ENCODE results near the gene VWA7.
A peak's percentile ranks its signal among the peaks of the same experiment; 100 is the strongest.

The VWA7 gene

DNA sequence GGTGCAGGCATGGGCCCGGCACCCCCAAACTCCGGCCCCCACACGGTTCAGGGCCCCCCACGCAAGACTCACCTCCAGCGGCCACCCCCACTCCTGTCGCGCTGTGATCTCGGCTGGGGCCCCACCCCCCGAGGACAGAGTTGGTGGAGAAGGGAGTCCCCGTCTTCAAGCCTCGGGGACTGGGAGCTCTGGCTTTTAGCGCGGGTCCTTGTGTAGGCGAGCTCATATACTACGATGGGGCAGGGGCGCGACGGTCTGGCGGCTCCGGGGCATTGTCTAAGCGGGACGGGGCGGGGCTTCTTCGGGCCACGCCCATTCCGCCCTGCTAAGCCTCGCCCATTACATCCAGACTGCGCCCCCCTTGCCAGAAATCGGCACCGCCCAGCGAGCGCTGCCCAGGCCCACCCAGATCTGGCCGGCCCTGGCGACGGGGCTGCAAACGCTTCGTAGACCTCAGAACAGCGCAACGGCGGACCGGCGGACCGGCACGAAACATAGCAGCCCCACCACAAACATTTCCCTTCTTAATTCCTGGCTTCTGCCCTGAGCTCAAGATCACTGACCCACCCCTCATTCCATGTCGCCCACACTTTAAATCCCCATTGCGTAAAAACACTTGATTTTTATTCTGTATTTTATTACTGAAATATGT is 47.0 kb downstream of the VWA7 start:
- DNase-seq (ENCODE audit: low spot score): peak; percentile 64

- DNase-seq (ENCODE audit: low spot score): peak; percentile 83
Measured at GRCh38 chr6:31729515-31729978, 47.6 kb downstream of the VWA7 start.

- DNase-seq (ENCODE audit: low spot score): no peak
Measured at GRCh38 chr6:31728767-31729514, 48.2 kb downstream of the VWA7 start, which contains the start of gene DDAH2. Gene DDAH2, minus strand, starts transcription at chr6:31729299. Its CDS starts 138 bp downstream, at chr6:31729161.

- DNase-seq (ENCODE audit: low spot score): no peak
Measured at GRCh38 chr6:31727717-31728671, 49.1 kb downstream of the VWA7 start.

DNA sequence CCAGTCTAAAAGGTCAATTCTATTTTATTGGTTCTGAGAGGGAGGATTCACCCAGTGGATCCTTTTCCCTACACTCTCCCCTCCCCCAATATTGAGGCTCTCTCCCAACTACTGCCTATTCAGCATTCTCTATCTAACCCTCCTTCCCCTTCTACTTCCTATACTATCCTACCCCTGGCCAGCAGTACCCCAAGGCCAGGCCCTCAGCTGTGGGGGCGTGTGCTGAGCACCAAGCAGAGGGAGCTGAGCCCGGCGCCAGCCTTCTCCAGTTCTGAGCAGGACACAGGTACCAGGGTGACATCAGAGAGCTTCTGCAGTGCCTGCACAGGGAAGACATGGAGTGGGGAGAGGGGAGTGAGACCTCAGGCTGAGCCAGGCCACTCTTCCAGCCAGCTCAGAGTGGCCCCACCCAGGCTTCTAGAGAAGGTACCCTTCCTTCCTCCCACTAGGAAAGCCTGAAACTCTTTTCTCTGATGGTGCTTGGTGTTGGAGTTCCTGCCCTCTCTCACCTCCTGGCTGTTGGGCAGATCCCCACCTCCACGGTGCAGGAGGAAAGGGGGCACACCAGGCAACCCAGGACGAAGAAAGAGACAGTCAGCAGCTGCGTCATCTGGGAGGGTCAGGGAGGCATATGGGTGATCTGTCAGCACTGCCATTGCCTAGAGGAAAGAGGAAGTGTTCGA is 50.0 kb downstream of the VWA7 start:
- DNase-seq (ENCODE audit: low spot score): peak; percentile 31

DNA sequence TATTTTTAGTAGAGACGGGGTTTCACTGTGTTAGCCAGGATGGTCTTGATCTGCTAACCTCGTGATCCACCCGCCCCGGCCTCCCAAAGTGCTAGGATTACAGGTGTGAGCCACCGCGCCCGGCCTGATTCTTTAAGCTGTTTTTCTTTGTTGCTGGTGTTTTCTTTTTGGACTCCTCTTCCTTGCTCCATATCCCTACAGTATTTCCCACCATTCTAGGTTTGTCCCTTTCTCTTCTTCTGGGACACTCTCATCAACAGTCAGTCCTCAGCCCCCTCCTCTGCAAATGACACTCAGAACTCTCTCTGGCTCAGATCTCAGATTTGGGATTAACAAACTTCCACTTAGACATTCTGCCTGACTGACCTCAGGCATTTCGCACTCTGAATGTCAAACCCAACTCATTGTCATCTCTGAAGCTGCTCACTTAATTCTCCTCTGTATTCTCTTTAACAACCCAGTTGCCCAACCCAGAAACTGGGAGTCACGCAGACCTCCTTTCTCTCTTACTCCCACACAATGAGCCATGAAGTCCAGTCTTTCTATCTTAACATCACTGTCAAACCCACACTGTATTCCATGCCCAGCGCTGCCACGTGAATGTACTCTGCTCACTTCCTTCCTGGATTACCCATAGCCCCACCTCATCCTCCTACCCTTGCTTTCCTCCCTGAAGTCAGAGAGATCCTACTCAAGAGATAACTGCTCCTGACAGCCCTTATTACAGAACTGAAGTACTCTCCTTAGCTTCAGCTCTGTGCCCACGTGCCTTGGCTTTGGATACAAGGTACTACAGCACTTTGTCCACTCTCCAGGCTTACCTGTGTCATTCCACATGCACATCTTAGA is 51.4 kb downstream of the VWA7 start:
- DNase-seq (ENCODE audit: low spot score): no peak

- DNase-seq (ENCODE audit: low spot score): no peak
Measured at GRCh38 chr6:31723980-31724691, 53.0 kb downstream of the VWA7 start.

DNA sequence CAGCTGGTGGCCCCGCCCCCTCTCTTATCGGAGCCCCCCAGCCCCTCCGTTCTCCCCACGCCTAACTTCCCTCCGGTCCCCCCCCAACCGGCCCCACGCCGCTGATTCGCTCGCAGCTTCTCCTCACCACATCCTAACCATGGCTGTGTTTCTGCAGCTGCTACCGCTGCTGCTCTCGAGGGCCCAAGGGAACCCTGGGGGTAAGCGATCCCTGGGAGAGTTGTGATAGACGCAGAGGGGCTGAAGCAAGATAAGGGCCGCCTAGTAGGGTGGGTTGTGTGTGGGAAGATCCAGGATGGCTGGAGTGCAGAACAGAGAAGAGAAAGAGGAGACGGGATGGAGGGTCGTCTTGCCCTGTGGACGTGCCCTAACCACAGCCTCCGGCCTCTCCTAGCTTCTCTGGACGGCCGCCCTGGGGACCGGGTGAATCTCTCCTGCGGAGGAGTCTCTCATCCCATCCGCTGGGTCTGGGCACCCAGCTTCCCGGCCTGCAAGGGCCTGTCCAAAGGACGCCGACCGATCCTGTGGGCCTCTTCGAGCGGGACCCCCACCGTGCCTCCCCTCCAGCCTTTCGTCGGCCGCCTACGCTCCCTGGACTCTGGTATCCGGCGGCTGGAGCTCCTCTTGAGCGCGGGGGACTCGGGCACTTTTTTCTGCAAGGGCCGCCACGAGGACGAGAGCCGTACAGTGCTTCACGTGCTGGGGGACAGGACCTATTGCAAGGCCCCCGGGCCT is 53.7 kb downstream of the VWA7 start, which contains the start of gene MPIG6B:
Gene MPIG6B (plus strand): TSS at position 129 of the 735 bp plus-strand sequence. CDS start 11 bp downstream, at position 140.
- no peak for DNase-seq (ENCODE audit: low spot score)

DNA sequence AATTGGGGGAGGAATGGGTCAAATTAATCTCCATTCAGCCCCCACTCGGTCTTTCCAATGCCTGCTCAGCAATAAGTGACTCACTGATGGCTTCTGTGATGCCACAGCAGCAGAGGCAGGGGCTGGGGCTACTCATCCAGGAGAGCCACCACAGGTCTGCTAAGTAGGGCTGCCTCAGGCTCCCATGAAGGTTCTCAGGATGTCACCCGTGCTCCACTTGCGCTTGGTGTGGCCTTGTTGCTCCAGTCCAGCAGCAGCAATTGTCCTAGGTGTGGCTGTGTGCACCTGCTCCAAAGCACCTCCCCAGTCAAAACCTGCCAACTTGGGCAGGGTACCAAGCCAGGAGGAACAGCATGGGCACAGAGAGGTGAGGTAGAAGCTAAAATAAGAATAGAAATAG is 55.0 kb downstream of the VWA7 start:
- DNase-seq (ENCODE audit: low spot score): no peak

DNA sequence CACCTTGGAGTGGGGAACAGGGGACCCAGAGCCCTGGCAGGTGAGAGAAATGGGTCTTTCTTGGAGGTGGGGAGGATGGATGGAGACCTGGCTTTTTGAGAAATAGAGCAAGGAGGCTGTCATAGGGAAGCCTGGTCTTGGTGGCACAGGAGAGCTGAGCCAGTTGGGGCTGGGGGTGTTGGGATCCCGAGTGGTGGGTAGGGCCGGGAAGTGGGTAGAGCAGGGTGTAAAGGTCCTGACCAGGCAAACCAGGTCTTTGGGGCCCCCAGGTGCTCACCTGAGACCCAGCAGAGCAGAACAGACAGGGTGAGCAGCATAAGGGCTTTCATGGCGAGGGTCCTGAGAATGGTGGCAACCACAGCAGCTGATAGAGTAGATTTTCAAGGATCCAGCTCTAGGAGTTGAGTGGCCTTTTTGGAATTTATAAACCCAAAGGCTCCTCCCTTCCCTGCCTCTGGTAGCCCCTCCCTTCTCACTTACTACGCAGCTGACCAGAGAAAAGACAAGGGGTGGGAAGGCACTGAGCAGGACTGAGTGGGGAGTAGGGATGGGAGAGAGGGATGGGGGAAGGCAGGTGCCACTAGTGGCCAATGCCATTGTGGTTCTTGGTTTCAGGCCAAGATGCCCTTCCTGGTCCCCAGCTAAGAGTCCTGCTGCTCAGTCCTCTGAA is 55.6 kb downstream of the VWA7 start, which contains the start of gene LY6G6C:
Gene LY6G6C (minus strand): TSS at position 396 of the 670 bp plus-strand sequence. CDS start 67 bp downstream, at position 329.
- no peak for DNase-seq (ENCODE audit: low spot score)

- DNase-seq (ENCODE audit: low spot score): no peak
Measured at GRCh38 chr6:31720196-31720770, 56.8 kb downstream of the VWA7 start.

- DNase-seq (ENCODE audit: low spot score): no peak
Measured at GRCh38 chr6:31719001-31719400, 58.1 kb downstream of the VWA7 start.

DNA sequence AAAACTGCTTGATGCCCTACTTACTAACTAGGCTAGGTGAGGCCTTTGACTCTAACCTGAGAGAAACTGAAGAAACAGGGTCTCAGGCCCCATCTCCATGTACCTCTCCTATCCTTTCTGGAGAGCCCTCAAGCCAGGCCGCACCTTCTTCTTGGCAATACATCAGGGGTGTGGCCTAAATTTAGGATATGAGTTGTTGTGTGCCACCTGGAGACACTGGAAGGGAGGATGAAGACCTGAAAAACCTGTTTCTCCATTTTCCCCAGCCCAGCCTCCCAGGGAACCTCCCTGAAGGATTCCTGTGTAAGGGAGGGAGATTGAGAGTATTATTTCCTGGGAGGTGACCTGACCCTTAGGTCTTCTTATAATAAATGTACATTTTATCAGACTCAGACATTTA is 58.9 kb downstream of the VWA7 start:
- no peak for DNase-seq (ENCODE audit: low spot score)

DNA sequence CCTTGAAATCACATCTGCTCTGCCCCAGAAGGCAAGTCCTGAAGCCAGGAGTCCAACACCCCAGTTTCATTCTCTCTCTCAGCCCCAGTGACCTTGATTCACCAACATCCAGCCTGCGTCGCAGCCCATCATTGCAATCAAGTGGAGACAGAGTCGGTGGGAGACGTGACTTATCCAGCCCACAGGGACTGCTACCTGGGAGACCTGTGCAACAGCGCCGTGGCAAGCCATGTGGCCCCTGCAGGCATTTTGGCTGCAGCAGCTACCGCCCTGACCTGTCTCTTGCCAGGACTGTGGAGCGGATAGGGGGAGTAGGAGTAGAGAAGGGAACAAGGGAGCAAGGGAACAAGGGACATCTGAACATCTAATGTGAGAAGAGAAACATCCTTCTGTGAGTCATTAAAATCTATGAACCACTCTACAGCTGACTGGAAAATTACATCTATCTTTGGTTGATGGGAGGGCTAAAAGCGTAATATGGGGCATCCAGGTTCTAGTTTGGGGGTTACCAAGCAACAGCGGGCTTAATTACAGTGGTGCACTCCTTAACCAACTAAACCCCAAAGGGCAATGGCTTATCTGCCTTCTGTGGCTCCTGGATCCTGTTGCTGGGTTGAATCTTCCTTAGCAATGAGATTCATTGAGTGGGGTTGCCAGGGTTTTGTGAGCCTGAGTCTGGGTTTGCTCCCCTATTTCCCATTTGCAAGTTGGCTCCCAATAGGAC is 59.5 kb downstream of the VWA7 start:
- DNase-seq (ENCODE audit: low spot score): no peak

Measured in CD4-positive, alpha-beta T cell treated with Interleukin-2 at 100 ng/mL for 4 hours (primary cell).